Measurements from ENCODE around the gene LTBP3. TPM values are rescaled to one million over a fixed set of nuclear protein-coding genes. Genes with fewer than 3 reads are reported as not detected.

The LTBP3 gene
- total RNA-seq, 2 experiments from 2014 or later: 11.2 to 13.8 TPM

- no TSS peak for BruUV-seq (replicated peaks)
- peaks cover 25% of the 10 kb centered on the region; the same call in 1 of the 2 replicates for H3K79me2 ChIP-seq (ENCODE audit: insufficient read depth, low read depth, low read length)
- intact Hi-C loops (cut with micrococcal nuclease; ENCODE audit: unreplicated experiment): no loop called here
Measured at GRCh38 chr11:65492637-65493366, 65.4 kb downstream of the LTBP3 start.

GRCh38 chr11:65492387-65492636 is 65.8 kb downstream of the LTBP3 start:
- TF ChIP-seq CTCF (conservative IDR thresholded peaks at IDR 0.05; ENCODE audit: low read length) (no peak), EZH2phosphoT487 (IDR thresholded peaks at IDR 0.05; ENCODE audit: borderline replicate concordance, low read depth, low read length) (no peak)
- Histone ChIP-seq H4K20me1 (ENCODE audit: insufficient read depth, low read length) (no peaks in the 10 kb centered on the region), H3K4me1 (ENCODE audit: insufficient read depth, low read length, poor library complexity, severe bottlenecking) (peaks cover 95% of the 10 kb centered on the region), H3K9me3 (ENCODE audit: low read length) (no peaks in the 10 kb centered on the region), H3K9me2 (ENCODE audit: insufficient read depth, low read length) (no peaks in the 10 kb centered on the region), H2AFZ (ENCODE audit: low read length) (peak overlapping the region; percentile 73; the same call in 1 of the 2 replicates), H3K4me2 (ENCODE audit: low read length) (peak overlapping the region; percentile 61), H3K4me3 (ENCODE audit: low read depth, low read length, poor library complexity, severe bottlenecking) (peak overlapping the region; percentile 42), H3K79me2 (ENCODE audit: insufficient read depth, low read depth, low read length) (peaks cover 24% of the 10 kb centered on the region; the same call in 1 of the 2 replicates), H3K27ac (ENCODE audit: low read depth, low read length, poor library complexity, severe bottlenecking) (peak overlapping the region; percentile 81), H3K36me3 (ENCODE audit: insufficient read depth, low read length) (no peaks in the 10 kb centered on the region)
- no TSS peak for BruUV-seq (replicated peaks)
- POLR2A ChIA-PET: interaction anchor here (0.8 to 11.1 kb wide), 8 partner anchors 7 to 111 kb away, joined by 3 to 199 read pairs (median 12); partner anchors contain the start of gene MALAT1
- intact Hi-C loops (cut with micrococcal nuclease; ENCODE audit: unreplicated experiment): no loop called here
- CTCF ChIA-PET (ENCODE audit: unreplicated experiment): interaction anchor here (3.1 kb wide), 1 partner anchor 14 kb away, joined by 15 read pairs; no protein-coding TSS in a partner anchor
- no peak for DNase-seq (ENCODE audit: low spot score)

More at GRCh38 chr11:65492637-65493366, 65.4 kb downstream of the LTBP3 start:
- DNase-seq (ENCODE audit: low spot score): peak; percentile 57
- ChIA-PET POLR2A (interaction anchor here (0.5 to 11.1 kb wide), 10 partner anchors 7 to 111 kb away, joined by 3 to 199 read pairs (median 7); partner anchors contain the start of gene MALAT1), CTCF (ENCODE audit: unreplicated experiment) (interaction anchor here (0.5 to 3.1 kb wide), 3 partner anchors 14 to 395 kb away, joined by 3 to 15 read pairs (median 7); partner anchors contain the start of gene FIBP)
- Histone ChIP-seq H3K36me3 (ENCODE audit: insufficient read depth, low read length) (no peaks in the 10 kb centered on the region), H3K9me3 (ENCODE audit: low read length) (no peaks in the 10 kb centered on the region), H3K27ac (ENCODE audit: low read depth, low read length, poor library complexity, severe bottlenecking) (peak overlapping the region; percentile 81), H3K9me2 (ENCODE audit: insufficient read depth, low read length) (no peaks in the 10 kb centered on the region), H3K4me3 (ENCODE audit: low read depth, low read length, poor library complexity, severe bottlenecking) (peak overlapping the region; percentile 42), H3K4me1 (ENCODE audit: insufficient read depth, low read length, poor library complexity, severe bottlenecking) (peaks cover 90% of the 10 kb centered on the region), H3K4me2 (ENCODE audit: low read length) (peak overlapping the region; percentile 61), H2AFZ (ENCODE audit: low read length) (peak overlapping the region; percentile 70), H4K20me1 (ENCODE audit: insufficient read depth, low read length) (no peaks in the 10 kb centered on the region)
- no peak for TF ChIP-seq EZH2phosphoT487 (IDR thresholded peaks at IDR 0.05; ENCODE audit: borderline replicate concordance, low read depth, low read length)
- TF ChIP-seq CTCF (conservative IDR thresholded peaks at IDR 0.05; ENCODE audit: low read length): no peak

Measured in OCI-LY7 (cell line).